HEK293 (cell line): ENCODE measurements around the gene MARCHF7.

Source experiments
- CTCF ChIP-seq: fragments of 450-650 bp; formaldehyde crosslinking; IDR thresholded peaks from 2 replicates; pipeline ENCODE4 v1.5.1; 2016; ENCODE audit warnings: missing biosample characterization, missing genetic modification characterization
- ZBTB26 ChIP-seq: fragments of 450-650 bp; formaldehyde crosslinking; optimal IDR thresholded peaks from 2 replicates; pipeline ENCODE3; 2016; ENCODE audit warnings: missing biosample characterization, mild to moderate bottlenecking, missing genetic modification characterization

- TF ChIP-seq CTCF, result no peak
- TF ChIP-seq ZBTB26 (tag by site-specific recombination), result no peak
Measured at GRCh38 chr2:159750873-159751272, 38.6 kb downstream of the MARCHF7 start.
